HT1080 (cell line): Measurements from ENCODE around the gene MYO10. TPM values are rescaled to one million over a fixed set of nuclear protein-coding genes. Genes with fewer than 3 reads are reported as not detected.

Experiments used
- DNase-seq: peaks from one replicate; pipeline ENCODE4 v3.0.0-alpha.2; 2015; ENCODE audit warnings: low read depth
- small RNA-seq: library from RNA; depleted of rRNA; stranded (forward); fragments of <200 nt; gene quantifications from one replicate; pipeline ENCODE3, GENCODE V24; 2014
- total RNA-seq: library from RNA; depleted of rRNA; stranded (reverse); fragments of >200 nt; shearing (Covaris generic); gene quantifications from 2 replicates; pipeline ENCODE4 v1.2.3, GENCODE V29; 2014

The MYO10 gene
- total RNA-seq, 1 experiment from 2014 or later: 61.2 TPM

- no peak for DNase-seq
These were observed 311.0 kb downstream of the MYO10 start for GRCh38 chr5:16625096-16625495.

- DNase-seq: no peak
These were observed 317.0 kb downstream of the MYO10 start for GRCh38 chr5:16619136-16619535.

GRCh38 chr5:16618138-16618897, 317.8 kb downstream of the MYO10 start:
- DNase-seq: no peak

- DNase-seq: no peak
These were observed 318.7 kb downstream of the MYO10 start for GRCh38 chr5:16617274-16617968.

- DNase-seq: peak; percentile 20
These were observed 319.4 kb downstream of the MYO10 start, which contains the start of gene RETREG1 for GRCh38 chr5:16616536-16617273. RETREG1 (minus strand) TSS chr5:16616997; CDS start chr5:16616971, 26 bp downstream.

- no peak for DNase-seq
These were observed 320.1 kb downstream of the MYO10 start for GRCh38 chr5:16615741-16616535.

- DNase-seq: no peak
These were observed 324.1 kb downstream of the MYO10 start for GRCh38 chr5:16612007-16612406.

Small RNA genes lying within 50 kb of the gene (small RNA-seq; reads per million reads assigned to genes)
- not detected for gene RF00019
- gene RNA5SP179: not detected
- gene RNU6-660P: not detected
